ENCODE data around the gene KLF7.

The KLF7 gene

GRCh38 chr2:207149249-207150213, 16.2 kb downstream of the KLF7 start:
- CTCF ChIA-PET: no interaction called here
- H3K36me3 Mint-ChIP-seq: peaks cover 79% of the 10 kb centered on the region

GRCh38 chr2:207148020-207148419, 17.7 kb downstream of the KLF7 start:
- CTCF ChIA-PET: interaction anchor here (1.5 kb wide), 1 partner anchor 15 kb away, joined by 3 read pairs; no protein-coding TSS in a partner anchor
- no peak for DNase-seq
- no peak overlapping the region for H3K27ac Mint-ChIP-seq
- H3K4me3 Mint-ChIP-seq: no peak overlapping the region
- H3K36me3 Mint-ChIP-seq: peaks cover 72% of the 10 kb centered on the region
- H3K9me3 Mint-ChIP-seq: no peaks in the 10 kb centered on the region
- H3K4me1 Mint-ChIP-seq: peaks cover 89% of the 10 kb centered on the region
- H3K27me3 Mint-ChIP-seq: no peaks in the 10 kb centered on the region

More at GRCh38 chr2:207149249-207150213, 16.2 kb downstream of the KLF7 start:
- Mint-ChIP-seq H3K4me3 (no peak overlapping the region), H3K4me1 (peaks cover 89% of the 10 kb centered on the region), H3K27ac (peak overlapping the region; percentile 76), H3K27me3 (no peaks in the 10 kb centered on the region), H3K9me3 (no peaks in the 10 kb centered on the region)
- DNase-seq: no peak

GRCh38 chr2:207144173-207144785, 21.5 kb downstream of the KLF7 start:
- Mint-ChIP-seq H3K9me3 (no peaks in the 10 kb centered on the region), H3K4me3 (peak overlapping the region; percentile 68), H3K4me1 (peaks cover 84% of the 10 kb centered on the region), H3K27me3 (no peaks in the 10 kb centered on the region), H3K36me3 (peaks cover 72% of the 10 kb centered on the region), H3K27ac (peak overlapping the region; percentile 98)
- CTCF ChIA-PET: interaction anchor here (0.7 to 1.6 kb wide), 5 partner anchors 11 to 70 kb away, joined by 3 to 8 read pairs (median 3); partner anchors contain the start of gene KLF7
- DNase-seq: no peak

GRCh38 chr2:207143215-207144172, 22.3 kb downstream of the KLF7 start:
- Mint-ChIP-seq H3K4me1 (peaks cover 79% of the 10 kb centered on the region), H3K27me3 (no peaks in the 10 kb centered on the region), H3K27ac (peak overlapping the region; percentile 98), H3K4me3 (peak overlapping the region; percentile 68), H3K9me3 (no peaks in the 10 kb centered on the region), H3K36me3 (peaks cover 71% of the 10 kb centered on the region)
- CTCF ChIA-PET: interaction anchor here (0.7 to 2.3 kb wide), 10 partner anchors 12 to 343 kb away, joined by 3 to 12 read pairs (median 4); partner anchors contain the start of gene KLF7
- DNase-seq: peak; percentile 83

GRCh38 chr2:207142461-207142860, 23.3 kb downstream of the KLF7 start:
- H3K4me1 Mint-ChIP-seq: peaks cover 80% of the 10 kb centered on the region
- CTCF ChIA-PET: interaction anchor here (0.9 to 2.3 kb wide), 13 partner anchors 17 to 342 kb away, joined by 3 to 12 read pairs (median 4); partner anchors contain the start of gene KLF7

GRCh38 chr2:207141386-207141785, 24.4 kb downstream of the KLF7 start:
- no peaks in the 10 kb centered on the region for H3K9me3 Mint-ChIP-seq
- peak overlapping the region; percentile 35 for H3K4me3 Mint-ChIP-seq
- no peaks in the 10 kb centered on the region for H3K27me3 Mint-ChIP-seq
- peak overlapping the region; percentile 98 for H3K27ac Mint-ChIP-seq
- H3K36me3 Mint-ChIP-seq: peaks cover 73% of the 10 kb centered on the region
- CTCF ChIA-PET: interaction anchor here (0.7 to 2.3 kb wide), 13 partner anchors 9 to 432 kb away, joined by 3 to 12 read pairs (median 4); partner anchors contain the start of gene KLF7
- peaks cover 82% of the 10 kb centered on the region for H3K4me1 Mint-ChIP-seq
- no peak for DNase-seq

More at GRCh38 chr2:207142461-207142860, 23.3 kb downstream of the KLF7 start:
- Mint-ChIP-seq H3K27me3 (no peaks in the 10 kb centered on the region), H3K27ac (peak overlapping the region; percentile 98), H3K36me3 (peaks cover 72% of the 10 kb centered on the region), H3K9me3 (no peaks in the 10 kb centered on the region), H3K4me3 (peak overlapping the region; percentile 68)
- DNase-seq: peak; percentile 49

GRCh38 chr2:207140265-207140664, 25.5 kb downstream of the KLF7 start:
- DNase-seq: no peak
- H3K27ac Mint-ChIP-seq: no peak overlapping the region
- CTCF ChIA-PET: interaction anchor here (2.2 kb wide), 1 partner anchor 340 kb away, joined by 4 read pairs; no protein-coding TSS in a partner anchor
- H3K4me1 Mint-ChIP-seq: peaks cover 82% of the 10 kb centered on the region
- H3K27me3 Mint-ChIP-seq: no peaks in the 10 kb centered on the region
- no peaks in the 10 kb centered on the region for H3K9me3 Mint-ChIP-seq
- peaks cover 73% of the 10 kb centered on the region for H3K36me3 Mint-ChIP-seq
- H3K4me3 Mint-ChIP-seq: no peak overlapping the region

- Mint-ChIP-seq H3K4me3 (no peak overlapping the region), H3K9me3 (no peaks in the 10 kb centered on the region), H3K4me1 (peaks cover 82% of the 10 kb centered on the region), H3K27ac (no peak overlapping the region), H3K27me3 (no peaks in the 10 kb centered on the region), H3K36me3 (peaks cover 72% of the 10 kb centered on the region)
- no peak for DNase-seq
- CTCF ChIA-PET: interaction anchor here (0.7 kb wide), 1 partner anchor 23 kb away, joined by 3 read pairs; no protein-coding TSS in a partner anchor
Measured at GRCh38 chr2:207139552-207139951, 26.2 kb downstream of the KLF7 start.

- Mint-ChIP-seq H3K27me3 (no peaks in the 10 kb centered on the region), H3K4me3 (no peak overlapping the region), H3K9me3 (no peaks in the 10 kb centered on the region), H3K27ac (no peak overlapping the region), H3K36me3 (peaks cover 75% of the 10 kb centered on the region), H3K4me1 (peaks cover 81% of the 10 kb centered on the region)
- no peak for DNase-seq
- CTCF ChIA-PET: interaction anchor here (0.7 kb wide), 1 partner anchor 22 kb away, joined by 3 read pairs; no protein-coding TSS in a partner anchor
Measured at GRCh38 chr2:207138627-207139297, 27.0 kb downstream of the KLF7 start.

GRCh38 chr2:207137596-207138337, 28.0 kb downstream of the KLF7 start:
- H3K4me1 Mint-ChIP-seq: peaks cover 79% of the 10 kb centered on the region
- no peaks in the 10 kb centered on the region for H3K9me3 Mint-ChIP-seq
- no peak overlapping the region for H3K27ac Mint-ChIP-seq
- H3K27me3 Mint-ChIP-seq: no peaks in the 10 kb centered on the region
- CTCF ChIA-PET: no interaction called here
- peaks cover 82% of the 10 kb centered on the region for H3K36me3 Mint-ChIP-seq
- no peak overlapping the region for H3K4me3 Mint-ChIP-seq
- DNase-seq: no peak

GRCh38 chr2:207136874-207137273, 28.9 kb downstream of the KLF7 start:
- H3K36me3 Mint-ChIP-seq: peaks cover 84% of the 10 kb centered on the region

GRCh38 chr2:207135801-207136457, 29.8 kb downstream of the KLF7 start:
- Mint-ChIP-seq H3K27ac (peak overlapping the region; percentile 75), H3K4me1 (peaks cover 79% of the 10 kb centered on the region), H3K4me3 (no peak overlapping the region), H3K27me3 (no peaks in the 10 kb centered on the region), H3K36me3 (peaks cover 86% of the 10 kb centered on the region), H3K9me3 (no peaks in the 10 kb centered on the region)
- CTCF ChIA-PET: no interaction called here
- DNase-seq: no peak

More at GRCh38 chr2:207136874-207137273, 28.9 kb downstream of the KLF7 start:
- no peak for DNase-seq
- CTCF ChIA-PET: no interaction called here
- H3K9me3 Mint-ChIP-seq: no peaks in the 10 kb centered on the region
- H3K4me1 Mint-ChIP-seq: peaks cover 79% of the 10 kb centered on the region
- no peak overlapping the region for H3K27ac Mint-ChIP-seq
- no peaks in the 10 kb centered on the region for H3K27me3 Mint-ChIP-seq
- no peak overlapping the region for H3K4me3 Mint-ChIP-seq

Measured in activated naive CD4-positive, alpha-beta T cell treated with anti-CD3 and anti-CD28 coated beads, Interleukin-2, amount 10 ng/mL, durations not matched to agents 7 days and 5 days (primary cell).